ENCODE results near the gene CEP20. TPM values are rescaled to one million over a fixed set of nuclear protein-coding genes. Genes with fewer than 3 reads are reported as not detected.
"Not testable (repeated sequence)": the region's sequence is repeated elsewhere in the genome, so short reads cannot be mapped to it uniquely, and the experiment has no call there.

The CEP20 gene, protein sequence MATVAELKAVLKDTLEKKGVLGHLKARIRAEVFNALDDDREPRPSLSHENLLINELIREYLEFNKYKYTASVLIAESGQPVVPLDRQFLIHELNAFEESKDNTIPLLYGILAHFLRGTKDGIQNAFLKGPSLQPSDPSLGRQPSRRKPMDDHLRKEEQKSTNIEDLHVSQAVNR
- total RNA-seq (2014; rRNA removed; shearing (Covaris generic)): 38.6 and 44.1 TPM in 2 replicates

DNA sequence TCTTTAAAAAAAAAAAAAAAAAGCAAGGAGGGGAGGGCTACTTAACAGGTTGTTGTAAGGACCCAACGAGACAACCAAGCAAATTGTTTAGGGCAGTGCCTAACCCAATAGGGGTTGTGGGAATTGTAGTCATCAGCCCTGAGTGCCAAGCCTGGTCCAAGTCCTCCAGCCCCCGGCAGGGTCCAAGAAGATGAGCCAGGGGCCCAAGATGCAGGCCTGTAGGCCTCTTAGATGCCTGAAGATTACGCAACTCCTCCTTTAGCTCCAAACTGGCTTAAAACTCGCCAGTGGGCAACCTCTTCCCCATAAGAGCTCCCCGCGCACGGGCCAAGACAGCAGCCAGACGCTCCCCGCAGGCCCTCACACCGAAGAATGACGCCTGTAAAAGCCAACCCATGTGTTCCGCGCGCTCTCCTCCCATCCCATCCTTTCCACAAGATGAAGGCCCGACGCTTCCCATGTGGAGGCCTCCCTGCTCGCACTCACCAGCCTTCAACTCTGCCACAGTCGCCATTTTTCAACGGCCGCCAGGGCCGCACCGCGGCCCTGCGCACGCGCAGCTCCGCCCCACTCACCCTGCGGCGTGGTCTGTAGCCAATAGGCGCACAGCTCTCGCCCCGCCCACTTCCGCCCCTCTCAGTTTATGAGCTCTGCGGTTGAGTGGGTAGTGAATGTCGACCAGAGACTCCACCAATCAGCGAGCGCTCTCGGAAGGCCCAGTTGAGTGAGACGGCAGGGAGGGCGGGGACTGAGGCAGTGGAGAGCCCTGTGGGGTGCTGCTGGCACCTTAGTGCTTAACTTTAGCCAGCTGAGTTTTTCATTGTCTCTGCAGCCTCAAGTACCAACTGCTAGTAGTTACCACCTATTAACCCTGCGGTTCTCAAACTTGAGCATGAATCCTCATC lies at the start of gene CEP20:
CEP20 (minus strand) TSS at position 532 of the 905 bp plus-strand sequence; CDS start at position 514, 18 bp downstream.
- Histone ChIP-seq H3K4me3 (peak within 1 kb of the TSS; percentile 83), H3K9me3 (replicated peaks) (no peaks in the 10 kb centered on the region), H3K27ac (peak within 1 kb of the TSS; percentile 65), H3K4me1 (no peaks in the 10 kb centered on the region), H3K36me3 (peaks cover 3% of the 10 kb centered on the region), H3K27me3 (no peaks in the 10 kb centered on the region)
- DNase-seq: peak; percentile 99

- H3K27me3 ChIP-seq; H3K9me3 ChIP-seq (replicated peaks); H3K36me3 ChIP-seq; H3K4me1 ChIP-seq; H3K27ac ChIP-seq; DNase-seq; H3K4me3 ChIP-seq: not testable (repeated sequence)
These were observed 48.4 kb upstream of the CEP20 start for GRCh38 chr16:15936809-15937208.

- H3K27ac ChIP-seq: no peak overlapping the region
- no peak overlapping the region for H3K4me3 ChIP-seq
- no peaks in the 10 kb centered on the region for H3K36me3 ChIP-seq
- no peak for DNase-seq
- H3K9me3 ChIP-seq (replicated peaks): no peaks in the 10 kb centered on the region
- no peaks in the 10 kb centered on the region for H3K4me1 ChIP-seq
- no peaks in the 10 kb centered on the region for H3K27me3 ChIP-seq
These were observed 46.6 kb upstream of the CEP20 start for GRCh38 chr16:15934991-15935390.

- no peak for DNase-seq
- no peak overlapping the region for H3K27ac ChIP-seq
- H3K36me3 ChIP-seq: no peaks in the 10 kb centered on the region
- H3K9me3 ChIP-seq (replicated peaks): no peaks in the 10 kb centered on the region
- no peaks in the 10 kb centered on the region for H3K27me3 ChIP-seq
- no peaks in the 10 kb centered on the region for H3K4me1 ChIP-seq
- H3K4me3 ChIP-seq: no peak overlapping the region
These were observed 45.4 kb upstream of the CEP20 start for GRCh38 chr16:15933781-15934180.

GRCh38 chr16:15932939-15933338 lies 44.5 kb upstream of the CEP20 start:
- no peak for DNase-seq
- H3K27ac ChIP-seq: no peak overlapping the region
- no peak overlapping the region for H3K4me3 ChIP-seq
- no peaks in the 10 kb centered on the region for H3K27me3 ChIP-seq
- no peaks in the 10 kb centered on the region for H3K9me3 ChIP-seq (replicated peaks)
- no peaks in the 10 kb centered on the region for H3K36me3 ChIP-seq
- H3K4me1 ChIP-seq: no peaks in the 10 kb centered on the region

DNA sequence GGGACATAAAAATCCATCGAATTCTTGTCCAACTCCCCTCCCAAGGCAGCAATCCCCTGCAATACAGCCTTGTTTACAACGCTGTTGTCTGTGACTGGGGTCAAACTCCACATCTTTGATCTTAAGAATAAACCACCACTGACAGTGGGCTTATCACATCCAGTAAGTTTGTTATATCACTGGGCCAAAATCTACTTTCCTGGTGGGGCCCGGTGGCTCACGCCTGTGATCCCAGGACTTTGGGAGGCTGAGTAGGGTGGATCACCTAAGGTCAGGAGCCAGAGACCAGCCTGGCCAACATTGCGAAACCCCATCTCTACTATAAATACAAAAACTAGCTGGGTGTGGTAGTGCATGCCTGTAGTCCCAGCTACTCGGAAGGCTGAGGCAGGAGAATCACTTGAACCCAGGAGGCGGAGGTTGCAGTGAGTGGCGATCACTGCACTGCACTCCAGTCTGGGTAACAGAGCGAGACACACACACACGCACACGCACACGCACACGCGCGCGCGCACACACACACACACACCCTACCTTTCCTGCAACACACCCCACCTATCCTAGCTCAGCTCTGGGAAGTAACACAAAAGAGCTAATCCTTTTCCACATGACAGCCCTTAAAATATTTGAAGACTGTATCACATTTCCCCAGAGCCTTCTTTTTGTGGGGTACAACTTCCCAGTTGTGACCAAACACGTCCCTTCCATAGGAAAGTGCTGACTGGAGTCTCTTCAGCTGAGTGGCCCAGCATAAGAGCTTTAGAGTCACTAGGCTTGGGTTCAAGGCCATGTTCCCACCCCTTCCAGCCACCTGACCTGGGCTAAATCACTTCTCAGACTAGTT lies 40.1 kb upstream of the CEP20 start:
- no peaks in the 10 kb centered on the region for H3K9me3 ChIP-seq (replicated peaks)
- no peak for DNase-seq
- no peaks in the 10 kb centered on the region for H3K36me3 ChIP-seq
- H3K27me3 ChIP-seq: no peaks in the 10 kb centered on the region
- H3K4me1 ChIP-seq: no peaks in the 10 kb centered on the region
- no peak overlapping the region for H3K4me3 ChIP-seq
- H3K27ac ChIP-seq: no peak overlapping the region

- H3K36me3 ChIP-seq: no peaks in the 10 kb centered on the region
- H3K27ac ChIP-seq: no peak overlapping the region
- no peaks in the 10 kb centered on the region for H3K4me1 ChIP-seq
- no peak overlapping the region for H3K4me3 ChIP-seq
- DNase-seq: no peak
- H3K9me3 ChIP-seq (replicated peaks): no peaks in the 10 kb centered on the region
- no peaks in the 10 kb centered on the region for H3K27me3 ChIP-seq
These were observed 37.2 kb upstream of the CEP20 start for GRCh38 chr16:15925631-15926030.

DNA sequence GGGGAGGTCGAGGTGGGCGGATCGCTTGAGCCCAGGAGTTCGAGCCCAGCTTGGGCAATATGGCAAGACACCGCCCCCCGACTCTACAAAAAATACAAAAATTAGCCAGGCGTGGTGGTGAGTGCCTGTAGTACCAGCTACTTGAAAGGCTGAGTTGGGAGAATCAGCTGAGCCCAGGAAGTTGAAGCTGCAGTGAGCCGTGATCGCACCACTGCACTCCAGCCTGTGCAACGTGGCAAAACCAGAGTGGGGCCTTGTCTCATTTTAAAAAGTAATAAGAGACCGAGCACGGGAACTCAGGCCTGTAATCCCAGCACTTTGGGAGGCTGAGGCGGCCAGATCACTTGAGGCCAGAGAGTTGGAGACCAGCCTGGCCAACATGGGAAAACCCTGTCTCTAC lies 36.6 kb upstream of the CEP20 start:
- no peaks in the 10 kb centered on the region for H3K4me1 ChIP-seq
- no peaks in the 10 kb centered on the region for H3K27me3 ChIP-seq
- H3K9me3 ChIP-seq (replicated peaks): no peaks in the 10 kb centered on the region
- H3K27ac ChIP-seq: no peak overlapping the region
- DNase-seq: no peak
- H3K4me3 ChIP-seq: no peak overlapping the region
- H3K36me3 ChIP-seq: no peaks in the 10 kb centered on the region

DNA sequence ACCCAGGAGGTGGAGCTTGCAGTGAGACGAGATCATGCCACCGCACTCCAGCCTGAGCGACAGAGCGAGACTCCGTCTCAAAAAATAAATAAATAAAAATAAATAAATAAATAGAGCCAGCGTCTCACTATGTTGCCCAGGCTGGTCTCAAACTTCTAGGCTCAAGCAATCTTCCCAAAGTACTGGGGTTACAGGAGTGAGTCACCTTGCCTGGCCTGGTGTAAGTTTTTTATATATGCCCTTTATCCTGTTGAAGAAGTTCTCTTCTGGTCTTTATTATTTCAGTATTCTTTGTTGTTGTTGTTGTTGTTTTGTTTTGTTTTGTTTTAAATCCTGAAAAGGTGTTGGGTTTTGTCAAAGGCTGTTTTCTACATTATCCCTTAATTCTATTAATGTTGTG lies 30.9 kb upstream of the CEP20 start:
- H3K4me3 ChIP-seq: no peak overlapping the region
- no peaks in the 10 kb centered on the region for H3K27me3 ChIP-seq
- no peaks in the 10 kb centered on the region for H3K4me1 ChIP-seq
- H3K9me3 ChIP-seq (replicated peaks): no peaks in the 10 kb centered on the region
- H3K36me3 ChIP-seq: no peaks in the 10 kb centered on the region
- H3K27ac ChIP-seq: no peak overlapping the region
- DNase-seq: no peak

- H3K36me3 ChIP-seq; DNase-seq; H3K4me1 ChIP-seq; H3K9me3 ChIP-seq (replicated peaks); H3K27ac ChIP-seq; H3K4me3 ChIP-seq; H3K27me3 ChIP-seq: not testable (repeated sequence)
These were observed 29.9 kb upstream of the CEP20 start for GRCh38 chr16:15918314-15918713.

DNA sequence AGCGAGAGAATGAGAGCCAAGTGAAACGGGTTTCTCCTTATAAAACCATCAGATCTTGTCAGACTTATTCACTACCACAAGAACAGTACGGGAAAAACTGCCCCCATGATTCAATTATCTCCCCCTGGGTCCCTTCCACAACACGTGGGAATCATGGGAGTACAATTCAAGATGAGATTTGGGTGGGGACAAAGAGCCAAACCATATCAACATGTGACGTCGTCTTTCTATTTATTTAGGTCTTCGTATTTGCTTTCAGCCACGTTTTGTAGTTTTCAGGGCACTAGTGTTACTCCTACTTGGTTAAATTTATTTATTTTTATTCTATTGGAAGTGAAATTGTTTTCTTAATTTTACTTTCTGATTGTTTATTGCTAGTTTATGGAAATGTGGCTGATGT lies 27.9 kb upstream of the CEP20 start:
- Histone ChIP-seq H3K27me3 (no peaks in the 10 kb centered on the region), H3K27ac (no peak overlapping the region), H3K4me1 (no peaks in the 10 kb centered on the region), H3K36me3 (no peaks in the 10 kb centered on the region), H3K9me3 (replicated peaks) (no peaks in the 10 kb centered on the region), H3K4me3 (no peak overlapping the region)
- no peak for DNase-seq

DNA sequence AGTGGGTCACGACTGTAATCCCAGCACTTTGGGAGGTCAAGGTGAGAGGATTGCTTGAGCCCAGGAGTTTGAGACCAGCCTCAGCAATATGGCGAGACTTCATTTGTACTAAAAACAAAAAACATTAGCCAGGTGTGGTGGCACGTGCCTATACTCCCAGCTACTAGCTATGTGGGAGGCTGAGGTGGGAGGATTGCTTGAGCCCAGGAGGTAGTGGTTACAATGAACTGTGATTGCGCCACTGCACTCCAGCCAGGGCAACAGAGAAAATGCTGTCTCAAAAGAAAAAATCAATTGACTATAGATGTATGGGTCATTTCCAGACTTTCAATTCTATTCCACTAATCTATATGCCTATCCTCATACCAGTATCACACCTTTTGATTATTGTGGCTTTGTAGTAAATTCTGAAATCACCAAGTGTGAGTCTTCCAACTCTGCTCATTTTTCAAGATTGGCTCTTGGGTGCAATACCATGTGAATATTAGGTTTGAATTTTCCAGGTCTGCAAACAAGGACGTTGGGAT lies 27.2 kb upstream of the CEP20 start:
- no peaks in the 10 kb centered on the region for H3K4me1 ChIP-seq
- no peaks in the 10 kb centered on the region for H3K9me3 ChIP-seq (replicated peaks)
- no peak for DNase-seq
- no peaks in the 10 kb centered on the region for H3K36me3 ChIP-seq
- H3K27me3 ChIP-seq: no peaks in the 10 kb centered on the region
- H3K4me3 ChIP-seq: no peak overlapping the region
- no peak overlapping the region for H3K27ac ChIP-seq

- no peaks in the 10 kb centered on the region for H3K9me3 ChIP-seq (replicated peaks)
- no peaks in the 10 kb centered on the region for H3K27me3 ChIP-seq
- no peak for DNase-seq
- no peaks in the 10 kb centered on the region for H3K4me1 ChIP-seq
- no peaks in the 10 kb centered on the region for H3K36me3 ChIP-seq
- no peak overlapping the region for H3K4me3 ChIP-seq
- H3K27ac ChIP-seq: no peak overlapping the region
These were observed 24.8 kb upstream of the CEP20 start for GRCh38 chr16:15913046-15913698.

GRCh38 chr16:15911198-15911597 lies 22.8 kb upstream of the CEP20 start:
- no peaks in the 10 kb centered on the region for H3K36me3 ChIP-seq
- no peaks in the 10 kb centered on the region for H3K9me3 ChIP-seq (replicated peaks)
- no peak for DNase-seq
- H3K4me1 ChIP-seq: no peaks in the 10 kb centered on the region
- H3K4me3 ChIP-seq: no peak overlapping the region
- H3K27ac ChIP-seq: no peak overlapping the region
- no peaks in the 10 kb centered on the region for H3K27me3 ChIP-seq

Data from SJCRH30 (cell line).